ENCODE measurements around the gene CHRND. TPM values are rescaled to one million over a fixed set of nuclear protein-coding genes. Genes with fewer than 3 reads are reported as not detected.

Gene CHRND
- total and polyA plus RNA-seq, 2 experiments from 2014 or later = 0.10 to 0.11 TPM

DNA sequence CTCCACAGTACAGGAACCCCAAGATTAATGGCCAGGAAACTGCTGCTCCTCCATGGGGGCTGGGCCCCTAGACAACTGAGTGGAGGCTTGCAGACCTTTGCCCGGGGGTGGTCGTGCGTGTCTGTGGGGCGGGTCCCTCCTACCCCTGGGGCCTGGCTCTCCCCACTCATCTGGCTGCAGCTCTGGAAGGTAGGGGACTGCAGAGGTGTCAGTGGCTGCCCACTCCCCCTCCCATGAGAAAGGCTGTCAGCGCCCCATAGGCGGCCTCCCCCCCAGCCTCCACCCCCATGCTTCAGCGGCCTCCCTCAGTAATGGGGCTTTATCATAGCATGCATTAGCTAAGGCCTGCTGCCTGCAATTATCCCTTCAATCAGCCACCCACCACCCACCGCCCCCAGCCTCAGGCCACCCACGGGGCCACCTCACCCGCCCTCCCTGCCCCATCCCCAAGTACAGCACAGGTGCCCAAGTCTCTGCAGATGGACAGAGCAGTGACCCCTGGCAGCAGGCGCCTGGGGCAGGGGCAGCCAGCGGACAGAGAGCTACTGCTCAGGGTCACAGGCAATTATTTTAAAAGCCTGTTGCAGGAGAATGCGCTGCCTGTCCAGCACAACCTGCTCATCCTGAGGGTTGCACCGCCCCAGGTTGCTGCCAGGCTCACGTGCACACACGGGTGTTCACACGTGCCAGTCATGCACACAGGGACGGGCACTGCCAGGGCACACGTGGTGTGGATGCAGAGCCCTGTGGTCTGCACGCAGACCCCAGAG, 29.3 kb upstream of the CHRND start:
- Histone ChIP-seq H3F3A (replicated peaks; ENCODE audit: low read depth) (no peaks in the 10 kb centered on the region), H3K4me2 (no peak overlapping the region), H3K4me1 (ENCODE audit: insufficient read depth) (peaks cover 7% of the 10 kb centered on the region; the same call in 1 of the 2 replicates), H4K20me1 (replicated peaks; ENCODE audit: insufficient read depth) (no peaks in the 10 kb centered on the region), H2AFZ (no peak overlapping the region), H3K27me3 (ENCODE audit: insufficient read depth) (no peaks in the 10 kb centered on the region; the same call in 1 of the 2 replicates), H3K4me3 (no peak overlapping the region), H3K36me3 (ENCODE audit: insufficient read depth) (no peaks in the 10 kb centered on the region), H3K27ac (ENCODE audit: low read depth) (no peak overlapping the region), H3K79me2 (replicated peaks; ENCODE audit: insufficient read depth) (no peaks in the 10 kb centered on the region), H3K9me2 (ENCODE audit: insufficient read depth) (no peaks in the 10 kb centered on the region)
- peaks cover 22% of the 10 kb centered on the region for H3K27me3 Mint-ChIP-seq (ENCODE audit: insufficient read depth, low read depth, poor library complexity)
- no peak overlapping the region for H3K27ac Mint-ChIP-seq
- ATAC-seq (no peak), DNase-seq (ENCODE audit: low spot score) (no peak)
- peaks cover 15% of the 10 kb centered on the region for H3K4me1 Mint-ChIP-seq
- TF ChIP-seq POLR2AphosphoS5 (IDR thresholded peaks at IDR 0.05; ENCODE audit: low read depth) = no peak
- no peak for TF ChIP-seq STAT1 (IDR thresholded peaks at IDR 0.05; ENCODE audit: unreplicated experiment)
- TF ChIP-seq EZH2phosphoT487 (IDR thresholded peaks at IDR 0.05; ENCODE audit: unreplicated experiment) = no peak
- TF ChIP-seq NANOG (IDR thresholded peaks at IDR 0.05; ENCODE audit: borderline replicate concordance) = no peak
- TF ChIP-seq JUNB (IDR thresholded peaks at IDR 0.05; ENCODE audit: unreplicated experiment) = no peak
- TF ChIP-seq ZNF331 (CRISPR knock-in tag; IDR thresholded peaks at IDR 0.05; ENCODE audit: low read depth) = no peak
- no peak for TF ChIP-seq ZNF462 (CRISPR knock-in tag; IDR thresholded peaks at IDR 0.05)
- no peak for TF ChIP-seq EZH2 (IDR thresholded peaks at IDR 0.05; ENCODE audit: low read depth, unreplicated experiment)
- no peak for TF ChIP-seq REST (IDR thresholded peaks at IDR 0.05; ENCODE audit: unreplicated experiment)
- no peak for TF ChIP-seq CTCF (conservative IDR thresholded peaks at IDR 0.05; ENCODE audit: low read depth in 2 of 2)
- no peak for TF ChIP-seq ZNF114 (CRISPR knock-in tag; IDR thresholded peaks at IDR 0.05)
- no peak for TF ChIP-seq ETS1 (IDR thresholded peaks at IDR 0.05)
- H3K4me3 Mint-ChIP-seq = no peak overlapping the region
- H3K9me3 Mint-ChIP-seq = no peaks in the 10 kb centered on the region
- H3K36me3 Mint-ChIP-seq (ENCODE audit: low read depth) = no peaks in the 10 kb centered on the region

Measured in GM23338 (cell line).